ENCODE results near the gene UAP1L1.

DNA sequence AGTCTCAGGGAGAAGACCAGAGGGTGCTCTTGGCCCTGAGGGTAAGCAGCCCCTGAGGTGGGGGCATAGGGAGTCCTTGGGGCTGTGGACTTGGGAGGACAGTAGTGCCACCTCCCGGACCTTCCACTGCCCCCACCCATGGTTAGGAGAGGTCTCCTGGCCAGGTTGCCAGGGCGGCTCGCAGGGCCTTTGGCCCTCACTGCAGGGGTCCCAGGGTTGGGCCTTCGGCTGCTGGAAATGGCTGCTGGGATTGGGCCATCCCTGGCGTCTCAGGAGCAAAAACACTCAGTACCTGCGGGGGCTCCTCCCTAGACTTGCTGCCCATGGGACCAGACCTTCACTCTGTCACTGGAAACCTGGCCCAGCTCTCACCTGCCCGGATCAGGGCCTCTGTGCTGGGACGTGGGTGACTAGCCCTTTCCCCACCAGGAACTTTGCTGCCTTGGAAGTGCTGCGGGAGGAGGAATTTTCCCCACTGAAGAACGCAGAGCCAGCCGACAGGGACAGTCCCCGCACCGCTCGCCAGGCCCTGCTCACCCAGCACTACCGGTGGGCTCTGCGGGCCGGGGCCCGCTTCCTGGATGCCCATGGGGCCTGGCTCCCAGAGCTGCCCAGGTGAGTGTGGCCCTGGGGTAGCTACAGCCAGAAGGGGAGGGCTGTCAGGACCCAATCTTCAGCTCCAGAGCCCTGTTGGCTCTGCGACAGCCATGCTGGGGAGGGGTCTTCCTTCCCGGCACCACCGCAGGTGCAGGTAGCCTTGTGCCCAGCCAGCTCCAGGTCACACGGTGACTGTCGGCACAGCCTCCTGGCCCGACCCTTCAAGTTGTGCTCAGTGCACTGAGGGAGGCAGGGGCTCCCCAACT is 3.2 kb downstream of the UAP1L1 start:
- TF ChIP-seq, protein P1, sequence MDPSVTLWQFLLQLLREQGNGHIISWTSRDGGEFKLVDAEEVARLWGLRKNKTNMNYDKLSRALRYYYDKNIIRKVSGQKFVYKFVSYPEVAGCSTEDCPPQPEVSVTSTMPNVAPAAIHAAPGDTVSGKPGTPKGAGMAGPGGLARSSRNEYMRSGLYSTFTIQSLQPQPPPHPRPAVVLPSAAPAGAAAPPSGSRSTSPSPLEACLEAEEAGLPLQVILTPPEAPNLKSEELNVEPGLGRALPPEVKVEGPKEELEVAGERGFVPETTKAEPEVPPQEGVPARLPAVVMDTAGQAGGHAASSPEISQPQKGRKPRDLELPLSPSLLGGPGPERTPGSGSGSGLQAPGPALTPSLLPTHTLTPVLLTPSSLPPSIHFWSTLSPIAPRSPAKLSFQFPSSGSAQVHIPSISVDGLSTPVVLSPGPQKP (IDR thresholded peaks at IDR 0.05; ENCODE audit: borderline replicate concordance, low read depth, low read length), result no peak
- TF ChIP-seq, protein P2, sequence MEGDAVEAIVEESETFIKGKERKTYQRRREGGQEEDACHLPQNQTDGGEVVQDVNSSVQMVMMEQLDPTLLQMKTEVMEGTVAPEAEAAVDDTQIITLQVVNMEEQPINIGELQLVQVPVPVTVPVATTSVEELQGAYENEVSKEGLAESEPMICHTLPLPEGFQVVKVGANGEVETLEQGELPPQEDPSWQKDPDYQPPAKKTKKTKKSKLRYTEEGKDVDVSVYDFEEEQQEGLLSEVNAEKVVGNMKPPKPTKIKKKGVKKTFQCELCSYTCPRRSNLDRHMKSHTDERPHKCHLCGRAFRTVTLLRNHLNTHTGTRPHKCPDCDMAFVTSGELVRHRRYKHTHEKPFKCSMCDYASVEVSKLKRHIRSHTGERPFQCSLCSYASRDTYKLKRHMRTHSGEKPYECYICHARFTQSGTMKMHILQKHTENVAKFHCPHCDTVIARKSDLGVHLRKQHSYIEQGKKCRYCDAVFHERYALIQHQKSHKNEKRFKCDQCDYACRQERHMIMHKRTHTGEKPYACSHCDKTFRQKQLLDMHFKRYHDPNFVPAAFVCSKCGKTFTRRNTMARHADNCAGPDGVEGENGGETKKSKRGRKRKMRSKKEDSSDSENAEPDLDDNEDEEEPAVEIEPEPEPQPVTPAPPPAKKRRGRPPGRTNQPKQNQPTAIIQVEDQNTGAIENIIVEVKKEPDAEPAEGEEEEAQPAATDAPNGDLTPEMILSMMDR (conservative IDR thresholded peaks at IDR 0.05; ENCODE audit: low read depth, low read length), result no peak
